Vagina (tissue), 2 donors: ENCODE measurements around the gene RAB44.

Experiments used
- POLR2A ChIP-seq, 2 donors: fragments of 450-650 bp; IDR thresholded peaks; one replicate each; pipeline ENCODE4 v1.6.1; 2017; ENCODE audit warnings: antibody characterized with exemption in 2 of 2, mild to moderate bottlenecking in 2 of 2, moderate library complexity in 2 of 2
- TF ChIP-seq, protein P1 (sequence below), 3 experiments: fragments of 450-650 bp in 2 of 3; fragments of 200-600 bp in 1 of 3; sonication (generic) in 1 of 3; IDR thresholded peaks; one replicate each; pipeline ENCODE4 v1.5.1; 2017 to 2019; ENCODE audit warnings: antibody characterized with exemption in 3 of 3, mild to moderate bottlenecking in 2 of 3, moderate library complexity in 2 of 3

DNA sequence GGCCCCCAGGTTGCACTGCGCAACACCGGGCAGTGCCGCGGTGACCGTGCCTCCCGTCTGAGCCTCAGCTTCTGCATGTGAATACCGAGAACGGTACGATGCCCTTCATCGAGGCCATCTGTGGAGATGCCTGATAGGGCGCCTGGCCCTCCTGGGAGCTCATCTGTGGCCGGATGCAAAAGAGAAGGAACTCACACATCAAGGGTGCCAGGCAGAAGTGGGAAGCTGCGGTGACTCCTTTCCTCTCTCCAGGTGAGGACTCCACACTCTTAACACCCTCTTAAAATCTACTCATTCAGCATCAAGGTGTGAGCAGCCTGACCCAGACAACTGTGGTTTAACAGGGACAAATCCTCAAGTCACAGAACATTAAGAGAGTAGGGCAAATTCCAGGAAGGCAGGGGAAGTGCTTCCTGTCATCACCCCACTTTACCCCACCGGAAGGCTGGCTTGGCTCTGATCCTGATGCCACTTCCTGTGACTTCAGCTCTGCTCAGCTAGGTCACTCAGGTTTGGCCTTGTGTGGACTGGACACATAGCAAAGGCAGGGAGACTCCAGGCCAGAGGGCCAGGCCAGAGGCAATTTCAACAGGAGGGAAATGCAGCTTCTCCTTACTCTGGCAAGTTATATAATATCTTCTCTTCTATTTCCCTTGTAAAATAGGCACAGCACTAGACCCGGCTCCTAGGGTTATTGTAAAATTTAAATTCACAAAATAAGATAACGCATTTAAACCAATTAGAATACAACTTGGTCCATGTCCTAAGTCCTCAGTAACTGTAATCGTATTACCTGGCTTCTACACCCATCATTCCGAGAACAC, 72.3 kb downstream of the RAB44 start:
- no peak for TF ChIP-seq POLR2A (IDR thresholded peaks at IDR 0.05)
- TF ChIP-seq, protein P1, sequence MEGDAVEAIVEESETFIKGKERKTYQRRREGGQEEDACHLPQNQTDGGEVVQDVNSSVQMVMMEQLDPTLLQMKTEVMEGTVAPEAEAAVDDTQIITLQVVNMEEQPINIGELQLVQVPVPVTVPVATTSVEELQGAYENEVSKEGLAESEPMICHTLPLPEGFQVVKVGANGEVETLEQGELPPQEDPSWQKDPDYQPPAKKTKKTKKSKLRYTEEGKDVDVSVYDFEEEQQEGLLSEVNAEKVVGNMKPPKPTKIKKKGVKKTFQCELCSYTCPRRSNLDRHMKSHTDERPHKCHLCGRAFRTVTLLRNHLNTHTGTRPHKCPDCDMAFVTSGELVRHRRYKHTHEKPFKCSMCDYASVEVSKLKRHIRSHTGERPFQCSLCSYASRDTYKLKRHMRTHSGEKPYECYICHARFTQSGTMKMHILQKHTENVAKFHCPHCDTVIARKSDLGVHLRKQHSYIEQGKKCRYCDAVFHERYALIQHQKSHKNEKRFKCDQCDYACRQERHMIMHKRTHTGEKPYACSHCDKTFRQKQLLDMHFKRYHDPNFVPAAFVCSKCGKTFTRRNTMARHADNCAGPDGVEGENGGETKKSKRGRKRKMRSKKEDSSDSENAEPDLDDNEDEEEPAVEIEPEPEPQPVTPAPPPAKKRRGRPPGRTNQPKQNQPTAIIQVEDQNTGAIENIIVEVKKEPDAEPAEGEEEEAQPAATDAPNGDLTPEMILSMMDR (IDR thresholded peaks at IDR 0.05) = no peak
